Heart right ventricle (tissue), 16 donors: ENCODE results near the gene BABAM2. TPM values are rescaled to one million over a fixed set of nuclear protein-coding genes. Genes with fewer than 3 reads are reported as not detected.

Experiments used
- ATAC-seq, 8 donors: fragments of 200-7000 bp; cut with Tn5 transposase; one replicate each; pipeline ENCODE4 v1.9.1; 2020; ENCODE audit warnings: mild to moderate bottlenecking in 8 of 8, moderate library complexity in 8 of 8, moderate number of reproducible peaks in 1 of 8
- DNase-seq, 2 donors: peaks; one replicate each; pipeline ENCODE4 v3.0.0-alpha.2; 2020
- H3K27ac ChIP-seq, 10 donors: fragments of 200-600 bp; sonication (generic) in 2 of 10; one replicate each; pipeline versions ENCODE4 v1.5.0 to v1.8.0; 2020 to 2022; ENCODE audit warnings: mild to moderate bottlenecking in 3 of 10
- H3K27me3 ChIP-seq, 7 donors: fragments of 200-600 bp; one replicate each; pipeline ENCODE4 v1.8.0; 2021 to 2022; ENCODE audit warnings: mild to moderate bottlenecking in 2 of 7
- H3K36me3 ChIP-seq, 9 donors: fragments of 200-600 bp; sonication (generic) in 1 of 9; one replicate each; pipeline versions ENCODE4 v1.5.0 to v1.8.0; 2020 to 2022; ENCODE audit warnings: mild to moderate bottlenecking in 2 of 9
- H3K4me1 ChIP-seq, 9 donors: fragments of 200-600 bp; sonication (generic) in 1 of 9; one replicate each; pipeline versions ENCODE4 v1.5.0 to v1.8.0; 2020 to 2022; ENCODE audit warnings: mild to moderate bottlenecking in 4 of 9
- H3K4me3 ChIP-seq, 10 donors: fragments of 200-600 bp; sonication (generic) in 2 of 10; one replicate each; pipeline versions ENCODE4 v1.5.0 to v1.8.0; 2020 to 2022; ENCODE audit warnings: mild to moderate bottlenecking in 7 of 10, moderate library complexity in 2 of 10
- H3K9me3 ChIP-seq, 11 donors: fragments of 200-600 bp in 10 of 11; sonication (generic) in 2 of 11; one replicate each; pipeline versions ENCODE4 v1.5.0 to v1.8.0; 2013 to 2022; ENCODE audit warnings: mild to moderate bottlenecking in 2 of 11, control low read depth in 1 of 11, moderate library complexity in 1 of 11
- CTCF ChIP-seq, 9 donors: fragments of 200-600 bp; sonication (generic) in 2 of 9; IDR thresholded peaks; one replicate each; pipeline versions ENCODE4 v1.5.0 to v1.8.0; 2021 to 2022; ENCODE audit warnings: antibody characterized with exemption in 9 of 9, mild to moderate bottlenecking in 5 of 9, moderate library complexity in 1 of 9
- WGBS, 2 donors: extraction: QIAGEN DNeasy Blood & Tissue Kit; methylation state at CpG; one replicate each; pipeline ENCODE4 v1.1.7; 2013; ENCODE audit warnings: inconsistent platforms in 1 of 2; 5-methylcytosine and 5-hydroxymethylcytosine counted together
- intact Hi-C, 10 donors: fragments of 100-400 bp; cut with DNase I; formaldehyde crosslinking; loops; one replicate each; pipeline versions ENCODE4 v1.11.1 to v1.14.2; 2022
- polyA plus RNA-seq, 2 donors: library from polyadenylated mRNA; stranded (reverse); fragments of 200-250 nt; gene quantifications; one replicate each; pipeline ENCODE4 v1.2.3, GENCODE V29; 2013
- total RNA-seq, 10 donors: library from RNA; stranded (reverse); fragmentation: NEBNext Ultra II Directional in 3 of 10; extraction: Animal tissue kit (Norgen Biotek cat#: 25700) in 3 of 10; gene quantifications; one replicate each; pipeline versions ENCODE4 v1.2.1 to v1.2.4, GENCODE V29; 2021 to 2023
- donor health status: Arrhythmogenic right ventricular cardiomyopathy.
- donor health status: ischemic (EF 13 %, LVEDD 7.1; RV severe dilation, severe dysfunction).
- donor health status: healthy with polysubstance abuse.
- donor health status: DM: no; HTN: yes; CAD: no.
- donor health status: DM: no; HTN: no; CAD: no.
- donor health status: ischemic (EF 25% LVEDD 6.9; RV normal size, moderate dysfunction).
- donor health status: ischemic (EF 25% LVEDD 5.7; RV mildly dilated, moderate dysfunction).
- donor health status: healthy.
- donor health status: DM: yes; HTN: yes; CAD: no.
- donor health status: Ischemic cardiomyopathy.
- donor health status: ischemic (EF 35%, LVEDD 5.7; RV mildly dilated, moderate dysfunction).
- donor health status: nonischemic (EF 11% LVEDD 7.7; RV severe dilation, severe dysfunction).
- donor health status: DM: yes; HTN: yes; CAD: no.
- donor health status: PGD.
- donor health status: ischemic (EF 29% LVEDD 5.4; RV normal size, mild dysfunction).
- donor health status: nonischemic (EF 23%, LVEDD 6.1; RV moderate dilation, normal function).

Gene BABAM2
- total and polyA plus RNA-seq, 12 donors, result 13.3 to 83.4 (median 65.9) TPM

DNA sequence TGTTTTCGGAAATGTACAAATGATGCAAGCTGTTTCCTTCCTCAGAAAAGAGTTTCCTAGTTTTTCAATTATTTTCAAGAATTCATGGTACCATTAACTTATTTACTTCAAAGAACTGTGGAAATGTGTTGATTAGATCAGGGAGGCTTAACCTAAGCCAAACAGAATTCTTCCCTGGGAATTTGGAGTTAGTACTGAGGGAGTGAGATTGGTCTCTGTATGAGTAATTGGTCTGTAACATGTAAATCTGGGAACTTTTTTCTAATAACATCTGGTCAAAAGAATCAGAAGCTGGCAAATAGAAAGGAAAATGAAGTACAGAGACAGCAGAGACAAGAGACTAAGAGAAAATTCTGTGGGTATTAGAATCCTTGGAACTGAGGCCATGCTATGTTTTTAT lies 145.8 kb downstream of the BABAM2 start:
- Histone ChIP-seq H3K4me1 (peaks cover 0 to 45% (median 7%) of the 10 kb centered on the region in 9 donors), H3K27ac (peak overlapping the region in 8 of 10 donors; percentile 7 to 64 (median 43)), H3K9me3 (no peaks in the 10 kb centered on the region), H3K4me3 (no peak overlapping the region), H3K27me3 (no peaks in the 10 kb centered on the region), H3K36me3 (no peaks in the 10 kb centered on the region)
- DNase-seq (no peak), ATAC-seq (peak in 3 of 8 donors; percentile 47 to 60 (median 58))
- no peak for TF ChIP-seq CTCF (IDR thresholded peaks at IDR 0.05)
- 71 to 78% methylated on average over 1 of the region's 1 CpG for WGBS, 2 donors
- intact Hi-C loops, result loop anchor here in 1 of 10 donors (5.0 kb wide), 1 partner anchor 144 kb away; the partner anchor contains the start of genes BABAM2 and RBKS

- H3K9me3 ChIP-seq, result no peaks in the 10 kb centered on the region
- H3K27ac ChIP-seq, result no peak overlapping the region
- TF ChIP-seq CTCF (IDR thresholded peaks at IDR 0.05), result no peak
- ATAC-seq, result peak in 2 of 8 donors; percentile 36 to 48
- peaks cover 0 to 40% (median 7%) of the 10 kb centered on the region in 9 donors for H3K4me1 ChIP-seq
- H3K36me3 ChIP-seq, result no peaks in the 10 kb centered on the region
- H3K4me3 ChIP-seq, result no peak overlapping the region
- DNase-seq, result no peak
- intact Hi-C loops, result loop anchor here in 1 of 10 donors (5.0 kb wide), 1 partner anchor 146 kb away; the partner anchor contains the start of genes BABAM2 and RBKS
- WGBS, 2 donors, result 48 to 68% methylated on average over 1 of the region's 1 CpG
- H3K27me3 ChIP-seq, result no peaks in the 10 kb centered on the region
Measured at GRCh38 chr2:28038722-28039121, 148.2 kb downstream of the BABAM2 start.

DNA sequence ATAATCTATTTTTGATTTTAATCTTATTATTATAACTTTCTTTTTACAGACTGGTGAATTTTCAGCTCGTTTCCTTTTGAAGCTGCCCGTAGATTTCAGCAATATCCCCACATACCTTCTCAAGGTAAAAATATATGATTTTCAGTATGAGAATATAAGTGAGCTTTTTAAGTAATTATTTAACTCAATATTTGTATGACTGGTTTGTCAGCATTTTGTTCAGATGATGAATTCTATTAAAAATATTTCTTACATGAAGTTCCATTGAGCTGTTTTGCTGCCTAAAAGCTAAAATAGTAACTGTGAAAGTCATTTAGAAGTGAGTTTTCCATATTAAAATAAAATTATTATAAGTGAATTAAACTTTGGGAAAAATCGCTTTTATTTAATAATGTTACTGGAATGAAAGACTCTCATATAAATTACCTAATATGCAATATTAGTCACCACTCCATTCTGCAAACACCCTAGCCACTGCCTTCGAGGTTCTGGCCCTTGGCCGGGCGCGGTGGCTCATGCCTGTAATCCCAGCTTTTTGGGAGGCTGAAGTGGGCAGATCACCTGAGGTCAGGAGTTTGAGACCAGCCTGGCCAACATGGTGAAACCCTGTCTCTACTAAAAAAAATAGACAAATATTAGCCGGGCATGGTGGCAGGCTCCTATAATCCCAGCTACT lies 155.3 kb downstream of the BABAM2 start:
- DNase-seq, result no peak
- H3K4me3 ChIP-seq, result no peak overlapping the region
- no peak for ATAC-seq
- peaks cover 0 to 6% (median 0%) of the 10 kb centered on the region in 9 donors for H3K36me3 ChIP-seq
- TF ChIP-seq CTCF (IDR thresholded peaks at IDR 0.05), result no peak
- H3K27me3 ChIP-seq, result no peaks in the 10 kb centered on the region
- WGBS, 2 donors, result 96 to 97% methylated on average over 8 of the region's 8 CpGs
- peaks cover 0 to 22% (median 16%) of the 10 kb centered on the region in 9 donors for H3K4me1 ChIP-seq
- intact Hi-C loops, result no loop called here
- H3K9me3 ChIP-seq, result no peaks in the 10 kb centered on the region
- H3K27ac ChIP-seq, result no peak overlapping the region

- H3K9me3 ChIP-seq, result no peaks in the 10 kb centered on the region
- TF ChIP-seq CTCF (IDR thresholded peaks at IDR 0.05), result no peak
- 90 to 92% methylated on average over 2 of the region's 2 CpGs for WGBS, 2 donors
- no peak overlapping the region for H3K4me3 ChIP-seq
- H3K36me3 ChIP-seq, result peaks cover 0 to 6% (median 0%) of the 10 kb centered on the region in 9 donors
- no peak for DNase-seq
- ATAC-seq, result no peak
- peaks cover 0 to 22% (median 16%) of the 10 kb centered on the region in 9 donors for H3K4me1 ChIP-seq
- intact Hi-C loops, result no loop called here
- no peaks in the 10 kb centered on the region for H3K27me3 ChIP-seq
- H3K27ac ChIP-seq, result peak overlapping the region in 2 of 10 donors; percentile 32 to 51
Measured at GRCh38 chr2:28046921-28047320, 156.4 kb downstream of the BABAM2 start.
